ENCODE data around the gene TMEM150A. TPM values are rescaled to one million over a fixed set of nuclear protein-coding genes. Genes with fewer than 3 reads are reported as not detected.
A peak's percentile ranks its signal among the peaks of the same experiment; 100 is the strongest.
"Not testable (repeated sequence)": the region's sequence is repeated elsewhere in the genome, so short reads cannot be mapped to it uniquely, and the experiment has no call there.

The TMEM150A gene
- total RNA-seq, 4 donors from 2014 or later, result 8.9 to 25.2 (median 21.9) TPM

GRCh38 chr2:85606116-85606455 is 3.6 kb upstream of the TMEM150A start:
- no peaks in the 10 kb centered on the region for H3K27me3 ChIP-seq
- DNase-seq, result no peak
- no peak overlapping the region for H3K4me3 ChIP-seq (replicated peaks in 1 of 3)
- H3K9me3 ChIP-seq, result no peaks in the 10 kb centered on the region
- peaks cover 7 to 13% of the 10 kb centered on the region in 2 donors for H3K36me3 ChIP-seq
- intact Hi-C loops (cut with DNase I), result no loop called here
- TF ChIP-seq POLR2A (IDR thresholded peaks at IDR 0.05) (no peak), CTCF (IDR thresholded peaks at IDR 0.05) (no peak)
- peaks cover 36 to 47% of the 10 kb centered on the region in 2 donors for H3K4me1 ChIP-seq
- WGBS, 2 donors, result 82 to 91% methylated on average over 7 of the region's 7 CpGs
- H3K27ac ChIP-seq, result peak overlapping the region in 1 of 3 donors; percentile 4

- Histone ChIP-seq H3K9me3 (no peaks in the 10 kb centered on the region), H3K27me3 (no peaks in the 10 kb centered on the region), H3K4me3 (replicated peaks in 1 of 3) (no peak overlapping the region), H3K36me3 (peaks cover 7 to 13% of the 10 kb centered on the region in 2 donors), H3K27ac (peak overlapping the region; percentile 33 to 78 (median 45)), H3K4me1 (peaks cover 33 to 50% of the 10 kb centered on the region in 2 donors)
- intact Hi-C loops (cut with DNase I), result no loop called here
- peak in 1 of 2 donors; percentile 71 for DNase-seq
- TF ChIP-seq POLR2A (IDR thresholded peaks at IDR 0.05) (no peak), CTCF (IDR thresholded peaks at IDR 0.05) (no peak)
- WGBS, 2 donors, result 35 to 58% methylated on average over 4 of the region's 4 CpGs
Observed at GRCh38 chr2:85605406-85606115, 3.1 kb upstream of the TMEM150A start.

- peak in 1 of 2 donors; percentile 38 for DNase-seq
- Histone ChIP-seq H3K27ac (peak overlapping the region; percentile 33 to 78 (median 45)), H3K27me3 (no peaks in the 10 kb centered on the region), H3K4me3 (replicated peaks in 1 of 3) (no peak overlapping the region), H3K4me1 (peaks cover 29 to 45% of the 10 kb centered on the region in 2 donors), H3K9me3 (no peaks in the 10 kb centered on the region), H3K36me3 (peaks cover 7 to 13% of the 10 kb centered on the region in 2 donors)
- intact Hi-C loops (cut with DNase I), result no loop called here
- no peak for TF ChIP-seq POLR2A (IDR thresholded peaks at IDR 0.05)
- TF ChIP-seq CTCF (IDR thresholded peaks at IDR 0.05), result no peak
- whole genome bisulfite sequencing, 2 donors, result 54 to 57% methylated on average over 5 to 6 of the region's 6 CpGs
Observed at GRCh38 chr2:85604568-85605339, 2.3 kb upstream of the TMEM150A start.

GRCh38 chr2:85604133-85604444 is 1.6 kb upstream of the TMEM150A start:
- Histone ChIP-seq H3K36me3 (peaks cover 3 to 15% of the 10 kb centered on the region in 2 donors), H3K27ac (peak overlapping the region; percentile 33 to 78 (median 45)), H3K4me1 (peaks cover 29 to 45% of the 10 kb centered on the region in 2 donors)
- intact Hi-C loops (cut with DNase I); DNase-seq; H3K9me3 ChIP-seq; H3K4me3 ChIP-seq (replicated peaks in 1 of 3); H3K27me3 ChIP-seq: not testable (repeated sequence)
- WGBS, 2 donors, result 50 to 62% methylated on average over 3 of the region's 3 CpGs

- peaks cover 29 to 48% of the 10 kb centered on the region in 2 donors for H3K4me1 ChIP-seq
- intact Hi-C loops (cut with DNase I), result no loop called here
Observed at GRCh38 chr2:85601771-85602475, 575 bp downstream of the TMEM150A start.

More at GRCh38 chr2:85601771-85602475, 575 bp downstream of the TMEM150A start:
- 10 to 11% methylated on average over 13 to 18 of the region's 36 CpGs for WGBS, 2 donors
- Histone ChIP-seq H3K36me3 (peaks cover 6 to 12% of the 10 kb centered on the region in 2 donors), H3K27ac (peak overlapping the region; percentile 42 to 76 (median 63)), H3K9me3 (no peaks in the 10 kb centered on the region), H3K4me3 (replicated peaks in 1 of 3) (peak overlapping the region; percentile 21 to 60 (median 51)), H3K27me3 (no peaks in the 10 kb centered on the region)
- TF ChIP-seq CTCF (IDR thresholded peaks at IDR 0.05) (no peak), POLR2A (IDR thresholded peaks at IDR 0.05) (no peak)
- peak; percentile 85 to 86 for DNase-seq
